Measurements from ENCODE around the gene COL4A2. TPM values are rescaled to one million over a fixed set of nuclear protein-coding genes. Genes with fewer than 3 reads are reported as not detected.

Gene COL4A2
- polyA plus RNA-seq, 1 experiment: 208 TPM

- DNase-seq (ENCODE audit: low read depth, low spot score): no peak
- TF ChIP-seq CTCF (IDR thresholded peaks at IDR 0.05; ENCODE audit: low read depth, low read length): no peak
- POLR2A ChIA-PET: interaction anchor here (0.6 kb wide), 1 partner anchor 110 kb away, joined by 3 read pairs; no protein-coding TSS in a partner anchor
- no peak overlapping the region for H3K27ac ChIP-seq (ENCODE audit: low read depth, low read length)
- CTCF ChIA-PET: no interaction called here
- H3K4me3 ChIP-seq (ENCODE audit: low read depth, low read length): no peak overlapping the region
- no peaks in the 10 kb centered on the region for H3K9me3 ChIP-seq (ENCODE audit: control insufficient read depth, insufficient read depth, low read length)
- no peaks in the 10 kb centered on the region for H3K27me3 ChIP-seq (ENCODE audit: control insufficient read depth, insufficient read depth, low read length)
Observed at GRCh38 chr13:110377826-110378201, 70.7 kb downstream of the COL4A2 start.

GRCh38 chr13:110379358-110379757 is 72.3 kb downstream of the COL4A2 start:
- CTCF ChIA-PET: interaction anchor here (1.4 kb wide), 1 partner anchor 133 kb away, joined by 4 read pairs; no protein-coding TSS in a partner anchor
- DNase-seq (ENCODE audit: low read depth, low spot score): no peak
- Histone ChIP-seq H3K27me3 (ENCODE audit: control insufficient read depth, insufficient read depth, low read length) (no peaks in the 10 kb centered on the region), H3K9me3 (ENCODE audit: control insufficient read depth, insufficient read depth, low read length) (no peaks in the 10 kb centered on the region), H3K4me3 (ENCODE audit: low read depth, low read length) (no peak overlapping the region), H3K27ac (ENCODE audit: low read depth, low read length) (peak overlapping the region; percentile 86)
- TF ChIP-seq CTCF (IDR thresholded peaks at IDR 0.05; ENCODE audit: low read depth, low read length): no peak
- POLR2A ChIA-PET: interaction anchor here (1.0 to 1.1 kb wide), 2 partner anchors 18 to 79 kb away, joined by 3 read pairs; no protein-coding TSS in a partner anchor

GRCh38 chr13:110379905-110380341 is 72.8 kb downstream of the COL4A2 start:
- ChIA-PET CTCF (interaction anchor here (1.4 kb wide), 1 partner anchor 133 kb away, joined by 4 read pairs; no protein-coding TSS in a partner anchor), POLR2A (interaction anchor here (1.0 to 1.1 kb wide), 2 partner anchors 19 to 80 kb away, joined by 3 read pairs; no protein-coding TSS in a partner anchor)
- no peaks in the 10 kb centered on the region for H3K27me3 ChIP-seq (ENCODE audit: control insufficient read depth, insufficient read depth, low read length)
- DNase-seq (ENCODE audit: low read depth, low spot score): no peak
- TF ChIP-seq CTCF (IDR thresholded peaks at IDR 0.05; ENCODE audit: low read depth, low read length): no peak
- peak overlapping the region; percentile 86 for H3K27ac ChIP-seq (ENCODE audit: low read depth, low read length)
- H3K9me3 ChIP-seq (ENCODE audit: control insufficient read depth, insufficient read depth, low read length): no peaks in the 10 kb centered on the region
- no peak overlapping the region for H3K4me3 ChIP-seq (ENCODE audit: low read depth, low read length)

GRCh38 chr13:110380359-110381028 is 73.4 kb downstream of the COL4A2 start:
- Histone ChIP-seq H3K4me3 (ENCODE audit: low read depth, low read length) (no peak overlapping the region), H3K27ac (ENCODE audit: low read depth, low read length) (peak overlapping the region; percentile 95), H3K27me3 (ENCODE audit: control insufficient read depth, insufficient read depth, low read length) (no peaks in the 10 kb centered on the region), H3K9me3 (ENCODE audit: control insufficient read depth, insufficient read depth, low read length) (no peaks in the 10 kb centered on the region)
- no peak for TF ChIP-seq CTCF (IDR thresholded peaks at IDR 0.05; ENCODE audit: low read depth, low read length)
- no peak for DNase-seq (ENCODE audit: low read depth, low spot score)
- POLR2A ChIA-PET: interaction anchor here (0.5 to 1.1 kb wide), 4 partner anchors 17 to 80 kb away, joined by 3 to 5 read pairs (median 4); no protein-coding TSS in a partner anchor
- CTCF ChIA-PET: interaction anchor here (1.4 kb wide), 1 partner anchor 134 kb away, joined by 4 read pairs; no protein-coding TSS in a partner anchor

GRCh38 chr13:110381029-110381360 is 73.9 kb downstream of the COL4A2 start:
- Histone ChIP-seq H3K27me3 (ENCODE audit: control insufficient read depth, insufficient read depth, low read length) (no peaks in the 10 kb centered on the region), H3K9me3 (ENCODE audit: control insufficient read depth, insufficient read depth, low read length) (peaks cover 4% of the 10 kb centered on the region; the same call in 1 of the 2 replicates), H3K4me3 (ENCODE audit: low read depth, low read length) (no peak overlapping the region), H3K27ac (ENCODE audit: low read depth, low read length) (peak overlapping the region; percentile 95)
- no peak for TF ChIP-seq CTCF (IDR thresholded peaks at IDR 0.05; ENCODE audit: low read depth, low read length)
- no peak for DNase-seq (ENCODE audit: low read depth, low spot score)
- POLR2A ChIA-PET: interaction anchor here (0.5 kb wide), 2 partner anchors 17 to 26 kb away, joined by 4 to 5 read pairs; no protein-coding TSS in a partner anchor
- CTCF ChIA-PET: no interaction called here
